Measurements from ENCODE around the gene VSIG10. TPM values are rescaled to one million over a fixed set of nuclear protein-coding genes. Genes with fewer than 3 reads are reported as not detected.
A peak's percentile ranks its signal among the peaks of the same experiment; 100 is the strongest.

The VSIG10 gene
- total RNA-seq, 1 experiment from 2014 or later = 10.9 TPM

- no peak for TF ChIP-seq CTCF (IDR thresholded peaks at IDR 0.05; ENCODE audit: unreplicated experiment)
- H3K9me3 Mint-ChIP-seq (ENCODE audit: unreplicated experiment) = no peaks in the 10 kb centered on the region
- CTCF ChIA-PET = no interaction called here
- no TSS peak for BruUV-seq (replicated peaks)
- DNase-seq (ENCODE audit: unreplicated experiment) = no peak
- intact Hi-C loops (cut with micrococcal nuclease) = no loop called here
- POLR2A ChIA-PET = interaction anchor here (0.6 to 1.3 kb wide), 2 partner anchors 13 to 63 kb away, joined by 3 to 6 read pairs; no protein-coding TSS in a partner anchor
- H3K4me1 Mint-ChIP-seq (ENCODE audit: insufficient read depth, unreplicated experiment) = peaks cover 5% of the 10 kb centered on the region
- no peak overlapping the region for H3K4me3 Mint-ChIP-seq (ENCODE audit: unreplicated experiment)
- H3K27me3 Mint-ChIP-seq (ENCODE audit: insufficient read depth, unreplicated experiment) = no peaks in the 10 kb centered on the region
- H3K27ac Mint-ChIP-seq (ENCODE audit: low read depth, unreplicated experiment) = no peak overlapping the region
- peaks cover 70% of the 10 kb centered on the region for H3K36me3 Mint-ChIP-seq (ENCODE audit: insufficient read depth, unreplicated experiment)
These were observed 57.4 kb downstream of the VSIG10 start for GRCh38 chr12:118046430-118046829.

GRCh38 chr12:118044577-118044976 lies 59.2 kb downstream of the VSIG10 start:
- no peak overlapping the region for H3K4me3 Mint-ChIP-seq (ENCODE audit: unreplicated experiment)
- intact Hi-C loops (cut with micrococcal nuclease) = no loop called here
- peaks cover 61% of the 10 kb centered on the region for H3K36me3 Mint-ChIP-seq (ENCODE audit: insufficient read depth, unreplicated experiment)
- H3K9me3 Mint-ChIP-seq (ENCODE audit: unreplicated experiment) = no peaks in the 10 kb centered on the region
- no peak overlapping the region for H3K27ac Mint-ChIP-seq (ENCODE audit: low read depth, unreplicated experiment)
- TF ChIP-seq CTCF (IDR thresholded peaks at IDR 0.05; ENCODE audit: unreplicated experiment) = no peak
- CTCF ChIA-PET = no interaction called here
- no peaks in the 10 kb centered on the region for H3K4me1 Mint-ChIP-seq (ENCODE audit: insufficient read depth, unreplicated experiment)
- POLR2A ChIA-PET = interaction anchor here (1.1 kb wide), 1 partner anchor 170 kb away, joined by 3 read pairs; no protein-coding TSS in a partner anchor
- H3K27me3 Mint-ChIP-seq (ENCODE audit: insufficient read depth, unreplicated experiment) = no peaks in the 10 kb centered on the region
- no peak for DNase-seq (ENCODE audit: unreplicated experiment)
- BruUV-seq (replicated peaks) = no TSS peak

- H3K4me3 Mint-ChIP-seq (ENCODE audit: unreplicated experiment) = no peak overlapping the region
- no TSS peak for BruUV-seq (replicated peaks)
- POLR2A ChIA-PET = interaction anchor here (1.1 kb wide), 1 partner anchor 169 kb away, joined by 3 read pairs; no protein-coding TSS in a partner anchor
These were observed 59.7 kb downstream of the VSIG10 start for GRCh38 chr12:118044075-118044474.

GRCh38 chr12:118042091-118042490 lies 61.7 kb downstream of the VSIG10 start:
- POLR2A ChIA-PET = no interaction called here
- H3K27ac Mint-ChIP-seq (ENCODE audit: low read depth, unreplicated experiment) = peak overlapping the region; percentile 19
- no TSS peak for BruUV-seq (replicated peaks)
- no peaks in the 10 kb centered on the region for H3K9me3 Mint-ChIP-seq (ENCODE audit: unreplicated experiment)
- DNase-seq (ENCODE audit: unreplicated experiment) = no peak
- no peak overlapping the region for H3K4me3 Mint-ChIP-seq (ENCODE audit: unreplicated experiment)
- H3K27me3 Mint-ChIP-seq (ENCODE audit: insufficient read depth, unreplicated experiment) = no peaks in the 10 kb centered on the region
- H3K36me3 Mint-ChIP-seq (ENCODE audit: insufficient read depth, unreplicated experiment) = peaks cover 69% of the 10 kb centered on the region
- H3K4me1 Mint-ChIP-seq (ENCODE audit: insufficient read depth, unreplicated experiment) = no peaks in the 10 kb centered on the region
- intact Hi-C loops (cut with micrococcal nuclease) = no loop called here
- TF ChIP-seq CTCF (IDR thresholded peaks at IDR 0.05; ENCODE audit: unreplicated experiment) = no peak
- CTCF ChIA-PET = no interaction called here

More at GRCh38 chr12:118044075-118044474, 59.7 kb downstream of the VSIG10 start:
- intact Hi-C loops (cut with micrococcal nuclease) = no loop called here
- Mint-ChIP-seq H3K36me3 (ENCODE audit: insufficient read depth, unreplicated experiment) (peaks cover 56% of the 10 kb centered on the region), H3K27me3 (ENCODE audit: insufficient read depth, unreplicated experiment) (no peaks in the 10 kb centered on the region), H3K27ac (ENCODE audit: low read depth, unreplicated experiment) (no peak overlapping the region), H3K4me1 (ENCODE audit: insufficient read depth, unreplicated experiment) (no peaks in the 10 kb centered on the region), H3K9me3 (ENCODE audit: unreplicated experiment) (no peaks in the 10 kb centered on the region)
- no peak for DNase-seq (ENCODE audit: unreplicated experiment)
- no peak for TF ChIP-seq CTCF (IDR thresholded peaks at IDR 0.05; ENCODE audit: unreplicated experiment)
- CTCF ChIA-PET = interaction anchor here (0.6 to 0.8 kb wide), 2 partner anchors 8 to 15 kb away, joined by 3 to 4 read pairs; no protein-coding TSS in a partner anchor
